Calu3 (cell line): ENCODE data around the gene MYO5A. TPM values are rescaled to one million over a fixed set of nuclear protein-coding genes. Genes with fewer than 3 reads are reported as not detected.

Experiments
- BruUV-seq: library from RNA; stranded (reverse); fragments of 400-500 nt; replicated peaks from 2 replicates; lab custom pipeline; 2021; lab: Mats Ljungman, UMichigan
- CTCF ChIA-PET: fragments of 300-600 bp; sonication (Branson Sonifier 250); formaldehyde crosslinking; loops from one replicate; lab custom pipeline; 2022; ENCODE audit warnings: antibody characterized with exemption; lab: Charles Lee
- DNase-seq: peaks from one replicate; pipeline ENCODE4 v3.0.0; 2022
- H3K27ac Mint-ChIP-seq: one replicate; pipeline ENCODE4 v1.8.0; 2022; ENCODE audit warnings: mixed read lengths; ENCODE audit not compliant: unreplicated experiment
- H3K27me3 Mint-ChIP-seq: one replicate; pipeline ENCODE4 v1.8.0; 2022; ENCODE audit warnings: mixed read lengths; ENCODE audit not compliant: unreplicated experiment
- H3K36me3 Mint-ChIP-seq: one replicate; pipeline ENCODE4 v1.8.0; 2022; ENCODE audit warnings: mild to moderate bottlenecking, moderate library complexity, mixed read lengths; ENCODE audit not compliant: insufficient read depth, unreplicated experiment
- H3K4me1 Mint-ChIP-seq: one replicate; pipeline ENCODE4 v1.8.0; 2022; ENCODE audit warnings: mild to moderate bottlenecking, low read depth, mixed read lengths; ENCODE audit not compliant: unreplicated experiment
- H3K4me3 Mint-ChIP-seq: one replicate; pipeline ENCODE4 v1.8.0; 2022; ENCODE audit warnings: mild to moderate bottlenecking, low read depth, moderate library complexity, mixed read lengths; ENCODE audit not compliant: unreplicated experiment
- H3K9me3 Mint-ChIP-seq: one replicate; pipeline ENCODE4 v1.8.0; 2022; ENCODE audit warnings: low read depth, mixed read lengths; ENCODE audit not compliant: unreplicated experiment
- CTCF ChIP-seq: fragments of 200-600 bp; IDR thresholded peaks from one replicate; pipeline ENCODE4 v1.8.0; 2022; ENCODE audit warnings: antibody characterized with exemption; ENCODE audit not compliant: unreplicated experiment
- intact Hi-C: fragments of 100-400 bp; cut with micrococcal nuclease; formaldehyde crosslinking; loops from one replicate; pipeline ENCODE4 v1.10.0; 2022; ENCODE audit not compliant: unreplicated experiment
- microRNA-seq: library from miRNA; unstranded; fragments of <30 nt; microRNA quantifications from one replicate; pipeline ENCODE4 v1.2.0, GENCODE V29; 2022
- total RNA-seq: library from RNA; stranded (reverse); gene quantifications from 2 replicates; pipeline ENCODE4 v1.2.3, GENCODE V29; 2022

MYO5A gene
- total RNA-seq, 1 experiment from 2014 or later = 6.1 TPM

GRCh38 chr15:52259503-52259902 is 269.2 kb downstream of the MYO5A start:
- CTCF ChIA-PET = no interaction called here

GRCh38 chr15:52258461-52258860 is 270.2 kb downstream of the MYO5A start:
- DNase-seq = no peak
- no peaks in the 10 kb centered on the region for H3K27me3 Mint-ChIP-seq
- BruUV-seq = no TSS peak
- CTCF ChIA-PET = interaction anchor here (1.4 kb wide), 1 partner anchor 30 kb away, joined by 3 read pairs; no protein-coding TSS in a partner anchor
- no peak overlapping the region for H3K4me3 Mint-ChIP-seq
- peak overlapping the region; percentile 74 for H3K27ac Mint-ChIP-seq
- H3K36me3 Mint-ChIP-seq = peaks cover 40% of the 10 kb centered on the region
- peaks cover 53% of the 10 kb centered on the region for H3K4me1 Mint-ChIP-seq
- intact Hi-C loops = loop anchor here (10.0 kb wide), 3 partner anchors 266 to 416 kb away; partner anchors contain the start of genes ARPP19, ATOSA and MYO5A
- TF ChIP-seq CTCF = no peak
- no peaks in the 10 kb centered on the region for H3K9me3 Mint-ChIP-seq

More at GRCh38 chr15:52259503-52259902, 269.2 kb downstream of the MYO5A start:
- DNase-seq = no peak
- no peak for TF ChIP-seq CTCF
- Mint-ChIP-seq H3K27ac (no peak overlapping the region), H3K4me3 (no peak overlapping the region), H3K27me3 (no peaks in the 10 kb centered on the region), H3K36me3 (peaks cover 33% of the 10 kb centered on the region), H3K9me3 (no peaks in the 10 kb centered on the region), H3K4me1 (peaks cover 50% of the 10 kb centered on the region)
- BruUV-seq = no TSS peak
- intact Hi-C loops = loop anchor here (10.0 kb wide), 3 partner anchors 265 to 415 kb away; partner anchors contain the start of genes ARPP19, ATOSA and MYO5A

GRCh38 chr15:52257734-52258062 is 271.0 kb downstream of the MYO5A start:
- Mint-ChIP-seq H3K9me3 (no peaks in the 10 kb centered on the region), H3K36me3 (peaks cover 38% of the 10 kb centered on the region), H3K27ac (no peak overlapping the region), H3K4me3 (no peak overlapping the region), H3K4me1 (peaks cover 52% of the 10 kb centered on the region), H3K27me3 (no peaks in the 10 kb centered on the region)
- DNase-seq = no peak
- no TSS peak for BruUV-seq
- TF ChIP-seq CTCF = no peak
- CTCF ChIA-PET = interaction anchor here (1.4 kb wide), 1 partner anchor 31 kb away, joined by 3 read pairs; no protein-coding TSS in a partner anchor
- intact Hi-C loops = loop anchor here (2.0 to 10.0 kb wide), 5 partner anchors 31 to 417 kb away; partner anchors contain the start of genes ARPP19, ATOSA and MYO5A

Small RNA genes within 50 kb of the gene (microRNA-seq; reads per million reads assigned to microRNA genes)
- 17.9 reads per million, percentile 43 among the genes with 10 or more reads in this experiment for gene MIR1266

Other genes starting within 250 kb of the MYO5A start
- gene MYO5C, start 233.1 kb downstream of the MYO5A start, total RNA-seq = 48.1 and 48.4 TPM in 2 replicates
- gene ARPP19, start 40.1 kb upstream of the MYO5A start, total RNA-seq = 145 and 155 TPM in 2 replicates
- gene ATOSA, start 150.5 kb upstream of the MYO5A start, total RNA-seq = 21.8 and 22.2 TPM in 2 replicates